ENCODE results near the gene GJB3. TPM values are rescaled to one million over a fixed set of nuclear protein-coding genes. Genes with fewer than 3 reads are reported as not detected.
"Not testable (repeated sequence)": the region's sequence is repeated elsewhere in the genome, so short reads cannot be mapped to it uniquely, and the experiment has no call there.

Gene GJB3
- total RNA-seq, 1 experiment from 2014 or later: 0.31 TPM

DNA sequence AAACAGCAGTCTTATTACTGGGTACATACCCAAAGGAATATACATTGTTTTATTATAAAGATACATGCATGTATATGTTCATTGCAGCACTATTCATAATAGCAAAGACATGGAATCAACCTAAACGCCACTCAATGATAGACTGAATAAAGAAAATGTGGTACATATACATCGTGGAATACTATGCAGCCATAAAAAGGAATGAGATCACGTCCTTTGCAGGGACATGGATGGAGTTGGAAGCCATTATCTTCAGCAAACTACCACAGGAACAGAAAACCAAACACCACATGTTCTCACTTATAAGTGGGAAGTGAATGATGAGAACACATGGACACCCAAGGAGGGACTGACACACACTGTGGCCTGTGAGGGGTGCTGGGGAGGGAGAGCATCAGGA, 29.8 kb downstream of the GJB3 start:
- H3K36me3 ChIP-seq (replicated peaks; ENCODE audit: control insufficient read depth, insufficient read depth, low read length); H3K27me3 ChIP-seq (ENCODE audit: control insufficient read depth, insufficient read depth, low read length); DNase-seq; H3K4me3 ChIP-seq (ENCODE audit: insufficient read depth, low read depth, low read length): not testable (repeated sequence)

DNA sequence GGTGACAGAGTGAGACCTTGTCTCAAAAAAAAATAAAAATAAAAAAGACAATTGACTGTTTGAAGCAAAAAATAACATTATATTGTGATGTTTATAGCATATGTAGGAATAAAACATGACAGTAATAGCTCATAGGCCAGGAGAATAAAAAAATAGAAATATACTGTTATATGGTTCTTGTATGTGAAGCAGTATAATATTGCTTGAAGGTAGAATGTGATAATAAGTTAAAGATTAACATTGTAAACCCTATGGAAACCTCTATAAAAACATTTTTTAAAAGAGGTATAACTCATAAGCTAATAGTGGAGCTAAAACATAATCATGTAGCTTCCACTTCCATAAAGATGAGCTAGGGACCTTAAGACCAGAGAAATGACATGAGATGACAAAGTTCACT, 35.3 kb downstream of the GJB3 start:
- H3K27me3 ChIP-seq (ENCODE audit: control insufficient read depth, insufficient read depth, low read length): no peaks in the 10 kb centered on the region
- DNase-seq: no peak
- no peaks in the 10 kb centered on the region for H3K36me3 ChIP-seq (replicated peaks; ENCODE audit: control insufficient read depth, insufficient read depth, low read length)
- H3K4me3 ChIP-seq (ENCODE audit: insufficient read depth, low read depth, low read length): no peak overlapping the region

DNA sequence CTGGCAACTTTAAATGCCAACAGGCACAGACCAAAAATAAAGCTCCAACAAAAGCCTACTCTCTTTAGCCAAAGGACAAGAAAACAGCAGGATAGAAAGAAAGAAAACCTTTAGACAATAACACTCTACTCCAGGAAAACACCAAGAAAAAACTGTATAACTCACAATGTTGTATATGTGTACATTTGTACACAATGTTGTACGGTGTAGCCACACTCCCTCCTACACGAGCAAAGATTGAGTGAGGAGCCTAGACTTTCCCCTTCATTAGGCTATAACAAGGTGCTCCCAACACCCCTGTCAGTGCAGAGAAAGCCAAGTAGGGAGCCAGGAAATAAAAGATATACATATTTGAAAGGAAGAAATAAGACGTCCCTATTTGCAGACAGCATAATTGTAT, 35.8 kb downstream of the GJB3 start:
- Histone ChIP-seq H3K4me3 (ENCODE audit: insufficient read depth, low read depth, low read length) (no peak overlapping the region), H3K27me3 (ENCODE audit: control insufficient read depth, insufficient read depth, low read length) (no peaks in the 10 kb centered on the region)

DNA sequence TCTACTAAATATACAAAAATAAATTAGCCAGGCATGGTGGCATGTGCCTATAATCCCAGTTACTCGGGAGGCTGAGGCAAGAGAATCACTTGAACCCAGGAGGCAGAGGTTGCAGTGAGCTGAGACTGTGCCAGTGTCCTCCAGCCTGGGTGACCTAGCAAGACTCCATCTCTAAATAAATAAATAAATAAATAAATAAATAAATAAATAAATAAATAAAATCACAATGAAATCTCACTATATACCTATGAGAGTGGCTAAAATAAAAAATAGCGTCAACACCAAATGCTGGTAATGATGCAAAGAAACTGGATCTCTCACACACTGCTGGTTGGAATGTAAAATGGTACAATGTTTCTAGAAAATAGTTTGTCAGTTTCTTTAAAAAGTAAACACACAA, 37.8 kb downstream of the GJB3 start:
- H3K4me3 ChIP-seq (ENCODE audit: insufficient read depth, low read depth, low read length); DNase-seq; H3K27me3 ChIP-seq (ENCODE audit: control insufficient read depth, insufficient read depth, low read length); H3K36me3 ChIP-seq (replicated peaks; ENCODE audit: control insufficient read depth, insufficient read depth, low read length): not testable (repeated sequence)

More for the DNA sequence above, 35.8 kb downstream of the GJB3 start:
- no peak for DNase-seq
- no peaks in the 10 kb centered on the region for H3K36me3 ChIP-seq (replicated peaks; ENCODE audit: control insufficient read depth, insufficient read depth, low read length)

DNA sequence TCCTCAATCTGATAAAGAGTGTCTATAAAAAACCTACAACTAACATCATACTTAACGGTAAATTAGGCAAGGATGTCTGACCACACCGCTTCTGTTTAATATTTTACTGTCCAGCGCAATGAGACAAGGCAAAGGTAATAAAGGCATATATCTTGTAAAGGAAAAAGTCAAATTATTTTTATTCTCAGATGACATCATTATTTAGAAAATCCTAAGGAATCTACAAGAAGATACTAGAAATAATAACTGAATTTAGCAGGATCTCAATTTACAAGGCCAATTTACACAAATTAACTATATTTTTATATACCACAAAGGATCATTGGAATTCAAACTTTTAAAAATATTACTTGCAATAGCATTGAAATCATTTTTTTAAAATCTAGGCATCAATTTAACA, 41.2 kb downstream of the GJB3 start:
- DNase-seq: no peak
- Histone ChIP-seq H3K4me3 (ENCODE audit: insufficient read depth, low read depth, low read length) (no peak overlapping the region), H3K27me3 (ENCODE audit: control insufficient read depth, insufficient read depth, low read length) (peaks cover 1% of the 10 kb centered on the region; the same call in 1 of the 2 replicates), H3K36me3 (replicated peaks; ENCODE audit: control insufficient read depth, insufficient read depth, low read length) (no peaks in the 10 kb centered on the region)

DNA sequence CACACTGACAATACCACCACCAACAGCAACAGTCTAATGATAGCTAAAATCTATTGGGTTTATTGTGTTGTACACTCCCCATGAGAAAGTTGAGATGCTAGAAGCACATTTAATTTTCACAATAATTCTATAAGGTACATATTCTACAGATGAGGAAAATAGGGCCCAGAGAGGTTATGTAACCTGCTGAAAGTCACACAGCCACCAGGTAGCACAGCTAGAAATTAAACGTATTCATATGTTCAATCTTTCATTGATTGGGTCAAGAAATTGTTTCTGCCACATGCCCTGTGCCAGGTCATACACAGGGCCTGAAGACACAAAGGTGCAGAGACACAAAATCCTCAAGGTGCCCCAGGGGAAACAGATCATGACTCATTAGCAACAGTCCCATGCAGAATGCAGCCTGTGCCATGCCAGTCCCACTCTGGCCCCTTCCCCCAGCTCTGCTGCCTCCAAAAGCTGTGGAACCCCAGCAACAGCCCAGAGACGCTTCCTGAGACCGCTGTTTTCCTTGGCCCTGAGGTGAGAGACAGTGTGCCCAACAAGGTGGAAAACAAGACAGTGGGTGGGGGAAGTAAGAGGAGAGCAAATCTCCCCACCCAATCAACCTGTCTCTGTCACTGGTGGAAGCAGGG, 43.9 kb downstream of the GJB3 start:
- no peak for DNase-seq
- H3K4me3 ChIP-seq (ENCODE audit: insufficient read depth, low read depth, low read length): no peak overlapping the region

DNA sequence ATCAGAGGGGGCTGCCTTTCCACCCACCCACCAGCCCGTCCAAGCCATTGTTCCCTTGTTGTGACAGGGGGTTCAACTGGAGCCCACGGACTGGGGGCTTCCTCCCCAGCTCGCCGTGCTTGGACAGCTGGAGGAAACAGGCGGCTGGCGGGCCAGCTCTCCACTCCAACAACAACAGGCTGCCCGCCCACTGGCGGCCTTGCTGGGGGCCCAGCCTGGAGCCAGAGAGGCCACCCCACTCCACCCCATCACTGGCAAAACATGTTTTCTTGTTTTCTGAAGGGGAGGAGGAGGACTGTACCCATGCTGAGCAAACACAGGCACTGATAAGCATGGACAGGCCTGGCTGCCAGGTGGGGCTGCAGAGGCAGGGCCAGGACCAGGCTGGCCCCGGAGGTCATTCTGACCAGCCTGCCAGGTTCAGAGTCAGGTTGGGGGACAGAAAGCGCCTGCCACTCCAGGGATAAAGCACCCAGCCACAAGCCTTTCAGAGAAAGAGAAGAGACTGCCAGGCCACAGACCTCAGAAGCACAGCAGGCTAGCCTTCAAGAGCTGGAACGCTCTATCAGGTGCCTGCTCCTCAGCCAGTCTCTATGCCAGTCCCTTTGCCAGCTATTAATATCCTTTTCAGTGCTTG, 44.6 kb downstream of the GJB3 start:
- no peak for DNase-seq
- peaks cover 1% of the 10 kb centered on the region; the same call in 1 of the 2 replicates for H3K27me3 ChIP-seq (ENCODE audit: control insufficient read depth, insufficient read depth, low read length)
- no peak overlapping the region for H3K4me3 ChIP-seq (ENCODE audit: insufficient read depth, low read depth, low read length)
- H3K36me3 ChIP-seq (replicated peaks; ENCODE audit: control insufficient read depth, insufficient read depth, low read length): no peaks in the 10 kb centered on the region

More for the DNA sequence above, 43.9 kb downstream of the GJB3 start:
- Histone ChIP-seq H3K27me3 (ENCODE audit: control insufficient read depth, insufficient read depth, low read length) (peaks cover 1% of the 10 kb centered on the region; the same call in 1 of the 2 replicates), H3K36me3 (replicated peaks; ENCODE audit: control insufficient read depth, insufficient read depth, low read length) (no peaks in the 10 kb centered on the region)

DNA sequence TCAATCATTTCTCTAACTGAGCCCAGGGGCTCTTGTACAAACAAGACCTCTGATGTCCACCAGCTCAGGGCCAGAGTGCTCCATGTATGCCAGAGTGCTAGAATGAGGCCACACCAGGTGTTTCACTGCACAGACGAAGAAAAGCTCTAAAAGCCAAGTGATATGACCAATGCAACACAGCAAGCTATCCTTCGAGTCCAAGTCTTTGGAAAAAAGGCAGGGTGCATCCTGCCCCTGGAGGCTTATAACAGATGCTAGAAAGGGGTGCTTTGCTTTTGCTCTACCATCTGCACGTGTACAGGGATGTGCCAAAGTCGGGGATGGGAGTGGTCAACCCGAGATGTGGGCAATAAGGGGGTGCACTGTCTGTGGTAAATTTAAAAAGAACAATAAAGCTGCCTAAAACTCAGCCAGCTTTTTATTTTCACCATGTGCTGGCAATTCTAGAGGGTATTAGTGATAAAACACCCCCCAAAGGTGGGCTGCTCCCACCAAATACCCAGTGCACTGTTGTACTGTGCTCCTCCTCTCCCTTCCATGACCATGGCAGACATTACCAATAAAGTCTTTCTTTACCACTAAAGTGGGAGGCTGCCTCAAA, 46.4 kb downstream of the GJB3 start:
- DNase-seq: no peak
- Histone ChIP-seq H3K36me3 (replicated peaks; ENCODE audit: control insufficient read depth, insufficient read depth, low read length) (no peaks in the 10 kb centered on the region), H3K27me3 (ENCODE audit: control insufficient read depth, insufficient read depth, low read length) (peaks cover 1% of the 10 kb centered on the region; the same call in 1 of the 2 replicates), H3K4me3 (ENCODE audit: insufficient read depth, low read depth, low read length) (no peak overlapping the region)

DNA sequence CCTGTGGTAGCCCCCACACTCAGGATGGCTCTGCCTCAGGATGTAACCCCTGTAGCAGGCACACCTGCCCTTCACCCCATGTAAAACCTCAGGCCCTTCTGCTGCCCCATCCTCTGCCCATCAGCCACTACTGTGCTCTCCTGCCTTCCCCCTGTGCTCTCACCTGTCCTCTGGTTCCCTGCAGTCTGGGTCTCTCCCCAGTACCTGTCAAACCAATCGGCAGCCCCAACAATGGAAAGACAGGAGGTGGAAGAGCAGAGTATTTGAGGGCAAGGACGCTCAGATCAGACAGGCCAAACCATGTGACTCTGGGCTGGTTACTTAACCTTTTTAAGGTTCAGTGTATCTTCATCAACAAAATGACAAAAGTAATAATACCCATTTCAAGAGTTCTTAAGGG, 47.6 kb downstream of the GJB3 start:
- Histone ChIP-seq H3K4me3 (ENCODE audit: insufficient read depth, low read depth, low read length) (no peak overlapping the region), H3K27me3 (ENCODE audit: control insufficient read depth, insufficient read depth, low read length) (peaks cover 1% of the 10 kb centered on the region; the same call in 1 of the 2 replicates), H3K36me3 (replicated peaks; ENCODE audit: control insufficient read depth, insufficient read depth, low read length) (no peaks in the 10 kb centered on the region)
- DNase-seq: no peak

DNA sequence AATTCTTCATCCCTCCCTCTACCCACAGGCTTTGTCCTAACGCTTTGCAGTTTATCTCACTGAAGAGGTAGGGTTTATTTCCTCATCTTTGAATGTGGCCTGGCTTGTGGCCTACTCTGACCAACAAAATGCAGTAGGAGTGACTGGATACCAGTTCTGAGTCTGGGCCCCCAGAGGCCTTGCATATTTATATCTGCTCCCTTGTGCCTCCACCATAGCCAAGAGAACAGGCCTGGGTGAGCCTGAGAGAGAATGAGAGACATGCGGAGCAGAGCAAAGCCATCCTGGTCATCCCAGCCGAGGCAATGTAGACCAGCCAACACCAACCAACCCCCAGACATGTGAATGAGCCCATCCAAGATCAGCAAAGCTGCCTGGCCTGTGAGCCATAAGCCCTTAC, 48.2 kb downstream of the GJB3 start:
- H3K4me3 ChIP-seq (ENCODE audit: insufficient read depth, low read depth, low read length): no peak overlapping the region
- H3K36me3 ChIP-seq (replicated peaks; ENCODE audit: control insufficient read depth, insufficient read depth, low read length): no peaks in the 10 kb centered on the region
- no peak for DNase-seq
- H3K27me3 ChIP-seq (ENCODE audit: control insufficient read depth, insufficient read depth, low read length): peaks cover 1% of the 10 kb centered on the region; the same call in 1 of the 2 replicates

DNA sequence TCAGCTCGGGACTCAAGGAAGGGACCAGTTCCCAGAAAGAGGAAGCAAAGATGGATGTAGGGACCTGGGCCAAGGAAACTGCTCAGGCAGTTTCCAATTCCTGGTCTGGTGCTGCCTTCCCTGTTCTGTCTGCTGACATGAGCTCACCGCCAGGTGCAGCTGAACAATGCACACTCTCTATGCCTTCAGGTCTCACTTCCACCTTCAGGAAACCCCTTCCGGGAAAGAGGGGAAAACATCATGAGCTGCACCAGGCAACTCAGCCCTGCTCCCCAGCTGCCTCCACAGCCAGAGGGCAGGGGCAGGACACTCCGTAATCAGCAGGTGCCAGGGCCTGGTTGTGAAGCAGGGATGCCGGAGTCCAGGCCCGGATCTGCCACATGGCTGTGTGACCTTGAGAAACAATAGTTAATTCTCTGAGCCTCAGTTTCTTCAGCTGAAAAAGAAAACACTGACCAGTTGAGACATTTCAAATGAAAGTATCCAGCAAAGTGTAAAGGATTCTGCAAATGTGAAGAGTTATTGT, 50.8 kb downstream of the GJB3 start:
- H3K4me3 ChIP-seq (ENCODE audit: insufficient read depth, low read depth, low read length): no peak overlapping the region
- DNase-seq: no peak
- peaks cover 1% of the 10 kb centered on the region; the same call in 1 of the 2 replicates for H3K27me3 ChIP-seq (ENCODE audit: control insufficient read depth, insufficient read depth, low read length)
- H3K36me3 ChIP-seq (replicated peaks; ENCODE audit: control insufficient read depth, insufficient read depth, low read length): no peaks in the 10 kb centered on the region

DNA sequence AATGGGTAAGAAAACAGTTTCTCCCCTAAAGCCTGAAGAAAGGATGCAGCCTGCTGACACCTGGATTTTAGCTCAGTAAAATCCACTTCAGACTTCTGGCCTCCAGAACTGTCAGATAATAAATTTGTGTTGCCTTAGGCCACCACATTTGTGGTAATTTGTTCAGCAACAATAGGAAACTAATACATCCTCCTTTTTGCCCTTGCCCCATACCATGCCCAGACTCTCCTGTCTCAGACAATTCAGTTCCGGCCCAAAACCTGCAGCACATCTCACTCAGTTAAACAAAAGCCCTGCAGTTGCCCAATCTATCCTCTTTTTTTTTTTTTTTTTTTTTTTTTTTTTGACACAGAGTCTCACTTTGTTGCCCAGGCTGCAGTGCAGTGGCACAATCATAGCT, 52.7 kb downstream of the GJB3 start:
- Histone ChIP-seq H3K36me3 (replicated peaks; ENCODE audit: control insufficient read depth, insufficient read depth, low read length) (no peaks in the 10 kb centered on the region), H3K4me3 (ENCODE audit: insufficient read depth, low read depth, low read length) (no peak overlapping the region), H3K27me3 (ENCODE audit: control insufficient read depth, insufficient read depth, low read length) (no peaks in the 10 kb centered on the region)
- no peak for DNase-seq

Data from H7 (cell line).